OCI-LY1 (cell line): ENCODE data around the gene ARPC2.

Source experiments
- CTCF ChIP-seq: fragments of 200-600 bp; sonication (generic), shearing (Covaris generic); IDR thresholded peaks from 2 replicates; pipeline ENCODE4 v1.5.1; 2017; ENCODE audit warnings: mild to moderate bottlenecking, antibody characterized with exemption, low read length, moderate library complexity, mixed read lengths
- EZH2 ChIP-seq: fragments of 200-600 bp; sonication (generic), shearing (Covaris generic); IDR thresholded peaks from 2 replicates; pipeline ENCODE4 v1.8.0; 2017; ENCODE audit warnings: borderline replicate concordance, mixed run types, mild to moderate bottlenecking, antibody characterized with exemption, low read length, moderate library complexity, mixed read lengths

- TF ChIP-seq CTCF (no peak), EZH2 (no peak)
These were observed 7.2 kb downstream of the ARPC2 start for GRCh38 chr2:218224186-218224585.
